Right lobe of liver (tissue), 4 donors: Measurements from ENCODE around the gene UBE2E2.

ENCODE experiments used
- CTCF ChIP-seq, 4 donors: fragments of 200-600 bp in 3 of 4; fragments of 450-650 bp in 1 of 4; IDR thresholded peaks; one replicate each; pipeline versions ENCODE4 v1.5.1 to v1.8.0; 2016 to 2022; ENCODE audit warnings: antibody characterized with exemption in 4 of 4, mild to moderate bottlenecking in 2 of 4
- POLR2A ChIP-seq: fragments of 450-650 bp; IDR thresholded peaks from one replicate; pipeline ENCODE4 v1.6.1; 2017; ENCODE audit warnings: antibody characterized with exemption, mild to moderate bottlenecking
- donor health status: DM: no; HTN: no; CAD: no.
- donor health status: DM: no; HTN: no; CAD: no.
- donor health status: DM: no; HTN: yes; CAD: no.

- TF ChIP-seq CTCF (IDR thresholded peaks at IDR 0.05) (no peak), POLR2A (no peak)
Measured at GRCh38 chr3:23292432-23292831, 89.3 kb downstream of the UBE2E2 start.
